ENCODE results near the gene NME2. TPM values are rescaled to one million over a fixed set of nuclear protein-coding genes. Genes with fewer than 3 reads are reported as not detected.
"Not testable (repeated sequence)": the region's sequence is repeated elsewhere in the genome, so short reads cannot be mapped to it uniquely, and the experiment has no call there.

The NME2 gene
- total and polyA plus RNA-seq, 8 donors = 247 to 546 (median 294) TPM

DNA sequence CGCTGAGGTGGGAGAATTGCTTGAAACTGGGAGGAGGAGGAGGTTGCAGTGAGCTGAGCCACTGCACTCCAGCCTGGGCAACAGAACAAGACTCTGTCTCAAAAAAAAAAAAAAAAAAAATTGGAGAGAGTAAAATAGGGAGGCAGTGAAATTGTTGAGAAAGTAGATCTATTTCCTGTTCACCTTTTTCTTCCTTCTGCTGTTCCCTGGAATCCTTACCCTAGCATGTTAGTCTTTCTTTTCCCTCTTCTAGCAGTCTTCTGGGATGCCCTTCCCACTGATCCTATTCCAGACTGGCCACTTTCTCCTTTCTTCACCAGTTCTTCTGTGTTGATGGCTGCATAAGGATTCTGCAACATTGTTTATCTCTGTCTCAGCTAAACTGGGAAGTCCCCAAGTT, 3.1 kb downstream of the NME2 start:
- peaks cover 0 to 28% of the 10 kb centered on the region in 2 donors for H3K4me1 ChIP-seq
- intact Hi-C loops (cut with DNase I) = no loop called here
- H3K36me3 ChIP-seq = peaks cover 0 to 49% of the 10 kb centered on the region in 2 donors
- DNase-seq = no peak
- no peak overlapping the region for H3K27ac ChIP-seq
- no peak overlapping the region for H3K4me3 ChIP-seq
- H3K9me3 ChIP-seq = no peaks in the 10 kb centered on the region
- TF ChIP-seq, protein P1, sequence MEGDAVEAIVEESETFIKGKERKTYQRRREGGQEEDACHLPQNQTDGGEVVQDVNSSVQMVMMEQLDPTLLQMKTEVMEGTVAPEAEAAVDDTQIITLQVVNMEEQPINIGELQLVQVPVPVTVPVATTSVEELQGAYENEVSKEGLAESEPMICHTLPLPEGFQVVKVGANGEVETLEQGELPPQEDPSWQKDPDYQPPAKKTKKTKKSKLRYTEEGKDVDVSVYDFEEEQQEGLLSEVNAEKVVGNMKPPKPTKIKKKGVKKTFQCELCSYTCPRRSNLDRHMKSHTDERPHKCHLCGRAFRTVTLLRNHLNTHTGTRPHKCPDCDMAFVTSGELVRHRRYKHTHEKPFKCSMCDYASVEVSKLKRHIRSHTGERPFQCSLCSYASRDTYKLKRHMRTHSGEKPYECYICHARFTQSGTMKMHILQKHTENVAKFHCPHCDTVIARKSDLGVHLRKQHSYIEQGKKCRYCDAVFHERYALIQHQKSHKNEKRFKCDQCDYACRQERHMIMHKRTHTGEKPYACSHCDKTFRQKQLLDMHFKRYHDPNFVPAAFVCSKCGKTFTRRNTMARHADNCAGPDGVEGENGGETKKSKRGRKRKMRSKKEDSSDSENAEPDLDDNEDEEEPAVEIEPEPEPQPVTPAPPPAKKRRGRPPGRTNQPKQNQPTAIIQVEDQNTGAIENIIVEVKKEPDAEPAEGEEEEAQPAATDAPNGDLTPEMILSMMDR (IDR thresholded peaks at IDR 0.05) = no peak
- H3K27me3 ChIP-seq = no peaks in the 10 kb centered on the region
- no peak for ATAC-seq

DNA sequence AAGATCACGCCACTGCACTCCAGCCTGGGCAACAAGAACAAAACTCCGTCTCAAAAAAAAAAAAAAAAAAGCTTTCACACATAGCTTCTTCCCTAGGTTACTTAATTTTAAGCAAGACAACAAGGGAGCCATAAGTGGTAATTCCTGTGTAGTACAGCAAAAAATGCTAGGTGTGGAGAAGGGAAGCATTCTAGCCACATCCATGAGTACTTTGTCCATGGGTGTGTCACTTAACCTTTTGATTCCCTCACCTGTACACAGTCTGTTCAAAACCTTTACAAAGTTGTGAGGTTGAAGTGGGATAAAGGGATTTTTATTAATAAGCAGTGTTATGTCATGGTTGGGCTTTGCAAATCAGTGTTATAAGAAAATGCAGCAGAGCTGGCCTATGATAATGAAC, 4.5 kb downstream of the NME2 start:
- ATAC-seq (no peak), DNase-seq (no peak)
- H3K27ac ChIP-seq = no peak overlapping the region
- peaks cover 0 to 20% of the 10 kb centered on the region in 2 donors for H3K4me1 ChIP-seq
- no peak overlapping the region for H3K4me3 ChIP-seq
- intact Hi-C loops (cut with DNase I) = no loop called here
- H3K27me3 ChIP-seq = no peaks in the 10 kb centered on the region
- H3K9me3 ChIP-seq = no peaks in the 10 kb centered on the region
- TF ChIP-seq, protein P1 (IDR thresholded peaks at IDR 0.05) = no peak
- peaks cover 0 to 60% of the 10 kb centered on the region in 2 donors for H3K36me3 ChIP-seq

DNA sequence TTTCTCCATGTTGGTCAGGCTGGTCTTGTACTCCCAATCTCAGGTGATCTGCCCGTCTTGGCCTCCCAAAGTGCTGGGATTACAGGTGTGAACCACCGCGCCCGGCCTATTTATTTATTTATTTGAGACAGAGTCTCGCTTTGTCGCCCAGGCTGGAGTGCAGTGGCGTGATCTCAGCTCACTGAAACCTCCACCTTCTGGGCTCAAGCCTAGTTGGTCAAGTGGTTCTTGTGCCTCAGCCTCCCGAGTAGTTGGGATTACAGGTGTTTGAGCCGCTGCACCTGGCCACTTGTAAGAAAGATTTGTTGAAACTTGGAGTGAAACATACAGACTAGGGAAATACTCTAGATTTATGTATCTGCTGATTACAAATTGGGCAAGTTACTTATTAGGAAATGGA, 5.8 kb downstream of the NME2 start:
- DNase-seq; H3K4me3 ChIP-seq; ATAC-seq; H3K9me3 ChIP-seq; H3K27me3 ChIP-seq; intact Hi-C loops (cut with DNase I); H3K27ac ChIP-seq: not testable (repeated sequence)
- peaks cover 0 to 17% of the 10 kb centered on the region in 2 donors for H3K4me1 ChIP-seq
- peaks cover 0 to 62% of the 10 kb centered on the region in 2 donors for H3K36me3 ChIP-seq

DNA sequence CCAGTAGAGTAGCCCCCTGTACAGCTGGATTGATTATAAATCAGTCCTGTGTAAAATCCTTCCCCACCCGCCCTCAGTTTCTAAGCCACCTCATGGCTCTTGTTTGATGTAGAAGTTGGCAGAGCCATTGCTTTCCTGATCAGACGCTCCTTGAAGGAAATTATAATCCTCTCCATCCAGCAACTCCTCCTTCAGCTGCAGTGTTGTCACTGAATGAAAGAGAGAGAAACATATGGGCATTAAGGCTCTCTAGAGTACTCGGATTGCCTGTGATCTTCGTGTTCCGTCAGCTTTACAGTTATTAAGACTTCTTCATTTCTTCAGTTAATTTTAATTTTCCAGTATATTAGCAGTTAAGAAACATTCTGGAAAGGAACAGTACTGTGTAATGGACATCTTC, 14.3 kb downstream of the NME2 start:
- no peak for DNase-seq
- intact Hi-C loops (cut with DNase I) = no loop called here
- peaks cover 0 to 50% of the 10 kb centered on the region in 2 donors for H3K36me3 ChIP-seq

DNA sequence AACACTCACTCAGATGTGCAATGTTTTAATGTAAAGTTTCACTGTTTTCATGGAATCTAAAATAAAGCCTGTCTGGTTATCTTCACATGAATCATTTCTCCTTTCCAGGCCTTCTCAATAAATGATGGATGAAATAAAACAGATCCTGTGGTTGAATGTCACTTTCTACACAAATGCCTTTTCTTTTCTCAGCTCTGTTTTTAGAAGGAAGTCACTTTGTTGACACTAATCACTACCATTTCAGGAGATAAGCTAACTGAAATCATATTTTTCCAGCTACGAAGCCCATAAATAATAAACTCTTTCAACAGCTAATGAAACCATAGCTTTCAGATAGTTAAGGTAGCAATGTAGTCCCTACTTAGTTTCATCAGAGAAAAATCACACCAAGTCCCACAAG, 17.9 kb downstream of the NME2 start:
- Histone ChIP-seq H3K36me3 (peaks cover 0 to 65% of the 10 kb centered on the region in 2 donors), H3K9me3 (no peaks in the 10 kb centered on the region), H3K4me1 (no peaks in the 10 kb centered on the region), H3K27me3 (no peaks in the 10 kb centered on the region), H3K4me3 (no peak overlapping the region), H3K27ac (no peak overlapping the region)
- TF ChIP-seq, protein P1 (IDR thresholded peaks at IDR 0.05) = no peak
- no peak for ATAC-seq
- intact Hi-C loops (cut with DNase I) = no loop called here
- no peak for DNase-seq

More for the DNA sequence above, 14.3 kb downstream of the NME2 start:
- Histone ChIP-seq H3K4me1 (no peaks in the 10 kb centered on the region), H3K9me3 (no peaks in the 10 kb centered on the region), H3K27me3 (no peaks in the 10 kb centered on the region), H3K4me3 (no peak overlapping the region), H3K27ac (no peak overlapping the region)
- no peak for ATAC-seq
- TF ChIP-seq, protein P1 (IDR thresholded peaks at IDR 0.05) = no peak

DNA sequence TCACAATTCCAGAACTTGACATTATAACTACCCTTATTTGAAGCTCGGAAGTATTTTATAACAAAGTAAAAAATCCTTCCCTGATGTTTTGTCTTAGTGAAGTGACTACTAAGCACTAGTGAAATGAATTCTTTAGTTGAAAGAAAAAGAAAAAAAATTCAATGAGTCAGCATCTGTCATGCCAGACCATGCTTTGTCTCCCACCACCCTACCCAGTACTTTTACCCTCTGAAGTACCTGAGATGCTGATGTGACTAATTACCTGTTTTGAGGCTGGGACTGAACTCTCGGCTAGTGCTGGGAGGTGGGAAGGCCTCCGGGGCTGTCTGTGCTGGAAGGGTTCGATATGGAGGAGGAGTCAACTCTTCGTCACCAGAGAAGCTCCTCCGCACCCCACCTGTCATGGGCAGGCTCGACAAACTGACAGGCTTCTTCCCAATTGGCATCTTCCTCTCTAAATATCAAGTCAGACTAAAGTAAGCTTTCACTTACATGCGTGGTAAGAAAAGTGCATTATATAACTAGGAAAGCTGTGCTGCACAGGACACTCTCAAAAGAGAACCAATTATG, 19.6 kb downstream of the NME2 start:
- Histone ChIP-seq H3K27me3 (no peaks in the 10 kb centered on the region), H3K36me3 (peaks cover 0 to 75% of the 10 kb centered on the region in 2 donors), H3K27ac (no peak overlapping the region), H3K4me1 (no peaks in the 10 kb centered on the region), H3K4me3 (no peak overlapping the region), H3K9me3 (no peaks in the 10 kb centered on the region)
- ATAC-seq (no peak), DNase-seq (no peak)
- intact Hi-C loops (cut with DNase I) = no loop called here
- TF ChIP-seq, protein P1 (IDR thresholded peaks at IDR 0.05) = no peak
